ENCODE results near the gene RERG. TPM values are rescaled to one million over a fixed set of nuclear protein-coding genes. Genes with fewer than 3 reads are reported as not detected.

Gene RERG
- total and polyA plus RNA-seq, 7 donors = 1.6 to 3.1 (median 2.3) TPM

GRCh38 chr12:15205341-15206010, 15.7 kb downstream of the RERG start:
- Histone ChIP-seq H3K27me3 (ENCODE audit: insufficient read depth in 3 of 3, low read length in 2 of 3) (no peaks in the 10 kb centered on the region), H3K9me3 (no peaks in the 10 kb centered on the region), H3K4me1 (no peaks in the 10 kb centered on the region), H3K36me3 (ENCODE audit: insufficient read depth in 1 of 2, low read depth in 1 of 2) (no peaks in the 10 kb centered on the region), H3K4me3 (no peak overlapping the region), H3K27ac (peak overlapping the region; percentile 33)
- TF ChIP-seq CTCF (IDR thresholded peaks at IDR 0.05) = no peak
- DNase-seq = no peak
- no peak for ATAC-seq
- WGBS, 3 donors = 59 to 79% (median 72%) methylated on average over 8 of the region's 8 CpGs
- intact Hi-C loops (cut with DNase I) = no loop called here

- intact Hi-C loops (cut with DNase I) = no loop called here
- ATAC-seq = no peak
- Histone ChIP-seq H3K4me1 (no peaks in the 10 kb centered on the region), H3K27ac (no peak overlapping the region), H3K4me3 (no peak overlapping the region), H3K27me3 (ENCODE audit: insufficient read depth in 3 of 3, low read length in 2 of 3) (no peaks in the 10 kb centered on the region), H3K36me3 (ENCODE audit: insufficient read depth in 1 of 2, low read depth in 1 of 2) (no peaks in the 10 kb centered on the region), H3K9me3 (no peaks in the 10 kb centered on the region)
- no peak for DNase-seq
- no peak for TF ChIP-seq CTCF (IDR thresholded peaks at IDR 0.05)
Measured at GRCh38 chr12:15201456-15201855, 19.8 kb downstream of the RERG start.

GRCh38 chr12:15201056-15201455, 20.2 kb downstream of the RERG start:
- no peak overlapping the region for H3K27ac ChIP-seq
- intact Hi-C loops (cut with DNase I) = no loop called here
- 19 to 38% (median 26%) methylated on average over 1 of the region's 1 CpG for WGBS, 3 donors
- no peaks in the 10 kb centered on the region for H3K27me3 ChIP-seq (ENCODE audit: insufficient read depth in 3 of 3, low read length in 2 of 3)
- ATAC-seq (no peak), DNase-seq (no peak)
- no peaks in the 10 kb centered on the region for H3K36me3 ChIP-seq (ENCODE audit: insufficient read depth in 1 of 2, low read depth in 1 of 2)
- H3K4me1 ChIP-seq = no peaks in the 10 kb centered on the region
- TF ChIP-seq CTCF (IDR thresholded peaks at IDR 0.05) = no peak
- H3K4me3 ChIP-seq = no peak overlapping the region
- no peaks in the 10 kb centered on the region for H3K9me3 ChIP-seq

- H3K4me3 ChIP-seq = no peak overlapping the region
- H3K36me3 ChIP-seq (ENCODE audit: insufficient read depth in 1 of 2, low read depth in 1 of 2) = no peaks in the 10 kb centered on the region
- no peaks in the 10 kb centered on the region for H3K27me3 ChIP-seq (ENCODE audit: insufficient read depth in 3 of 3, low read length in 2 of 3)
- H3K9me3 ChIP-seq = no peaks in the 10 kb centered on the region
- DNase-seq (no peak), ATAC-seq (no peak)
- no peak for TF ChIP-seq CTCF (IDR thresholded peaks at IDR 0.05)
- H3K27ac ChIP-seq = no peak overlapping the region
- H3K4me1 ChIP-seq = no peaks in the 10 kb centered on the region
- intact Hi-C loops (cut with DNase I) = no loop called here
- 39 to 53% (median 48%) methylated on average over 2 of the region's 2 CpGs for WGBS, 3 donors
Measured at GRCh38 chr12:15200641-15201040, 20.6 kb downstream of the RERG start.

- ATAC-seq = no peak
- no peaks in the 10 kb centered on the region for H3K27me3 ChIP-seq (ENCODE audit: insufficient read depth in 3 of 3, low read length in 2 of 3)
- H3K4me1 ChIP-seq = no peaks in the 10 kb centered on the region
Measured at GRCh38 chr12:15199930-15200329, 21.3 kb downstream of the RERG start.

More at GRCh38 chr12:15199930-15200329, 21.3 kb downstream of the RERG start:
- intact Hi-C loops (cut with DNase I) = no loop called here
- H3K9me3 ChIP-seq = no peaks in the 10 kb centered on the region
- 36 to 41% (median 38%) methylated on average over 2 of the region's 2 CpGs for WGBS, 3 donors
- H3K4me3 ChIP-seq = no peak overlapping the region
- DNase-seq = no peak
- H3K27ac ChIP-seq = no peak overlapping the region
- no peaks in the 10 kb centered on the region for H3K36me3 ChIP-seq (ENCODE audit: insufficient read depth in 1 of 2, low read depth in 1 of 2)
- TF ChIP-seq CTCF (IDR thresholded peaks at IDR 0.05) = no peak

All from psoas muscle (tissue), 8 donors.